ENCODE results near the gene EFNA1.

EFNA1 gene

GRCh38 chr1:155124503-155125463 lies 2.9 kb upstream of the EFNA1 start:
- H3K4me3 ChIP-seq (ENCODE audit: low read length), result no peak overlapping the region
- H4K20me1 ChIP-seq (ENCODE audit: insufficient read depth, low read length), result no peaks in the 10 kb centered on the region
- no peaks in the 10 kb centered on the region for H3K79me2 ChIP-seq (ENCODE audit: low read length)
- peaks cover 99% of the 10 kb centered on the region for H3K27me3 ChIP-seq (replicated peaks; ENCODE audit: insufficient read depth, low read length)
- H3F3A ChIP-seq (ENCODE audit: insufficient read depth, low read length), result no peaks in the 10 kb centered on the region
- no peaks in the 10 kb centered on the region for H3K9me3 ChIP-seq (replicated peaks; ENCODE audit: insufficient read depth, low read length)
- H3K9ac ChIP-seq (ENCODE audit: low read length), result no peak overlapping the region
- TF ChIP-seq EZH2phosphoT487 (IDR thresholded peaks at IDR 0.05; ENCODE audit: low read length), result no peak
- no peaks in the 10 kb centered on the region for H3K9me2 ChIP-seq (replicated peaks; ENCODE audit: insufficient read depth, low read length)
- H3K27ac ChIP-seq (ENCODE audit: low read length), result no peak overlapping the region
- H3K4me2 ChIP-seq (ENCODE audit: low read depth, low read length), result no peak overlapping the region
- no peaks in the 10 kb centered on the region for H3K36me3 ChIP-seq (replicated peaks; ENCODE audit: insufficient read depth, low read length)
- DNase-seq, result no peak
- peaks cover 5% of the 10 kb centered on the region; the same call in 1 of the 2 replicates for H3K4me1 ChIP-seq (ENCODE audit: low read length)
- H2AFZ ChIP-seq (ENCODE audit: low read length), result no peak overlapping the region

GRCh38 chr1:155125511-155125945 lies 2.1 kb upstream of the EFNA1 start:
- no peak for DNase-seq
- H3K9ac ChIP-seq (ENCODE audit: low read length), result no peak overlapping the region
- peaks cover 5% of the 10 kb centered on the region; the same call in 1 of the 2 replicates for H3K4me1 ChIP-seq (ENCODE audit: low read length)
- no peaks in the 10 kb centered on the region for H3K79me2 ChIP-seq (ENCODE audit: low read length)
- H3K9me3 ChIP-seq (replicated peaks; ENCODE audit: insufficient read depth, low read length), result no peaks in the 10 kb centered on the region
- H3K27me3 ChIP-seq (replicated peaks; ENCODE audit: insufficient read depth, low read length), result peaks cover 99% of the 10 kb centered on the region
- no peak for TF ChIP-seq CTCF (IDR thresholded peaks at IDR 0.05; ENCODE audit: low read length)
- no peak for TF ChIP-seq EZH2 (optimal IDR thresholded peaks at IDR 0.05; ENCODE audit: low read depth, low read length)
- TF ChIP-seq EZH2phosphoT487 (IDR thresholded peaks at IDR 0.05; ENCODE audit: low read length), result no peak
- H3K36me3 ChIP-seq (replicated peaks; ENCODE audit: insufficient read depth, low read length), result no peaks in the 10 kb centered on the region
- no peak overlapping the region for H3K27ac ChIP-seq (ENCODE audit: low read length)
- H2AFZ ChIP-seq (ENCODE audit: low read length), result no peak overlapping the region
- no peaks in the 10 kb centered on the region for H4K20me1 ChIP-seq (ENCODE audit: insufficient read depth, low read length)
- no peaks in the 10 kb centered on the region for H3K9me2 ChIP-seq (replicated peaks; ENCODE audit: insufficient read depth, low read length)
- H3K4me2 ChIP-seq (ENCODE audit: low read depth, low read length), result no peak overlapping the region
- H3K4me3 ChIP-seq (ENCODE audit: low read length), result no peak overlapping the region
- H3F3A ChIP-seq (ENCODE audit: insufficient read depth, low read length), result no peaks in the 10 kb centered on the region

GRCh38 chr1:155125946-155126555 lies 1.6 kb upstream of the EFNA1 start:
- Histone ChIP-seq H3K4me3 (ENCODE audit: low read length) (no peak overlapping the region), H3K9me2 (replicated peaks; ENCODE audit: insufficient read depth, low read length) (no peaks in the 10 kb centered on the region), H3K4me2 (ENCODE audit: low read depth, low read length) (0 out of 2 replicates have a peak overlapping the region, but pooled peaks have one; percentile 92), H3K27ac (ENCODE audit: low read length) (no peak overlapping the region), H3K79me2 (ENCODE audit: low read length) (no peaks in the 10 kb centered on the region), H3K4me1 (ENCODE audit: low read length) (peaks cover 5% of the 10 kb centered on the region; the same call in 1 of the 2 replicates), H2AFZ (ENCODE audit: low read length) (no peak overlapping the region), H3K27me3 (replicated peaks; ENCODE audit: insufficient read depth, low read length) (peaks cover 99% of the 10 kb centered on the region), H4K20me1 (ENCODE audit: insufficient read depth, low read length) (no peaks in the 10 kb centered on the region), H3K36me3 (replicated peaks; ENCODE audit: insufficient read depth, low read length) (no peaks in the 10 kb centered on the region), H3K9me3 (replicated peaks; ENCODE audit: insufficient read depth, low read length) (no peaks in the 10 kb centered on the region), H3F3A (ENCODE audit: insufficient read depth, low read length) (no peaks in the 10 kb centered on the region), H3K9ac (ENCODE audit: low read length) (no peak overlapping the region)
- TF ChIP-seq EZH2phosphoT487 (IDR thresholded peaks at IDR 0.05; ENCODE audit: low read length) (peak; percentile 74; the same call in 1 of the 2 replicates), CTCF (IDR thresholded peaks at IDR 0.05; ENCODE audit: low read length) (no peak), EZH2 (optimal IDR thresholded peaks at IDR 0.05; ENCODE audit: low read depth, low read length) (peak; percentile 96)
- no peak for DNase-seq
